ENCODE results near the gene LRRC75A.
"Not testable (repeated sequence)": the region's sequence is repeated elsewhere in the genome, so short reads cannot be mapped to it uniquely, and the experiment has no call there.

LRRC75A gene

GRCh38 chr17:16446338-16446983, 45.5 kb downstream of the LRRC75A start:
- peak; percentile 42 to 56 for DNase-seq (ENCODE audit: low spot score in 2 of 2)
- Histone ChIP-seq H3K4me3 (no peak overlapping the region), H3K36me3 (replicated peaks) (peaks cover 91% of the 10 kb centered on the region), H3K27me3 (ENCODE audit: low read depth) (no peaks in the 10 kb centered on the region), H3K9me3 (no peaks in the 10 kb centered on the region), H3K4me1 (peaks cover 14% of the 10 kb centered on the region)
- in situ Hi-C loops (cut with MboI; ENCODE audit: low sequenced_read_pairs), result no loop called here

- no peak overlapping the region for H3K4me3 ChIP-seq
- H3K27me3 ChIP-seq (ENCODE audit: low read depth), result no peaks in the 10 kb centered on the region
- peaks cover 20% of the 10 kb centered on the region for H3K4me1 ChIP-seq
- peaks cover 100% of the 10 kb centered on the region for H3K36me3 ChIP-seq (replicated peaks)
- no peaks in the 10 kb centered on the region for H3K9me3 ChIP-seq
- peak; percentile 40 to 62 for DNase-seq (ENCODE audit: low spot score in 2 of 2)
- in situ Hi-C loops (cut with MboI; ENCODE audit: low sequenced_read_pairs), result no loop called here
Measured at GRCh38 chr17:16444258-16444886, 47.6 kb downstream of the LRRC75A start.

- peaks cover 98% of the 10 kb centered on the region for H3K36me3 ChIP-seq (replicated peaks)
- H3K4me3 ChIP-seq, result no peak overlapping the region
Measured at GRCh38 chr17:16443511-16444257, 48.3 kb downstream of the LRRC75A start.

GRCh38 chr17:16442594-16443510, 49.1 kb downstream of the LRRC75A start:
- in situ Hi-C loops (cut with MboI; ENCODE audit: low sequenced_read_pairs), result no loop called here
- Histone ChIP-seq H3K36me3 (replicated peaks) (peaks cover 90% of the 10 kb centered on the region), H3K4me3 (peak overlapping the region; percentile 99; the same call in 1 of the 2 replicates), H3K4me1 (peaks cover 26% of the 10 kb centered on the region), H3K9me3 (no peaks in the 10 kb centered on the region), H3K27me3 (ENCODE audit: low read depth) (no peaks in the 10 kb centered on the region)
- peak in 1 of 2 experiments; percentile 47 for DNase-seq (ENCODE audit: low spot score in 2 of 2)

More at GRCh38 chr17:16443511-16444257, 48.3 kb downstream of the LRRC75A start:
- Histone ChIP-seq H3K9me3 (no peaks in the 10 kb centered on the region), H3K27me3 (ENCODE audit: low read depth) (no peaks in the 10 kb centered on the region), H3K4me1 (peaks cover 20% of the 10 kb centered on the region)
- in situ Hi-C loops (cut with MboI; ENCODE audit: low sequenced_read_pairs), result no loop called here
- peak; percentile 28 to 57 for DNase-seq (ENCODE audit: low spot score in 2 of 2)

- peaks cover 29% of the 10 kb centered on the region for H3K4me1 ChIP-seq
- H3K36me3 ChIP-seq (replicated peaks), result peaks cover 83% of the 10 kb centered on the region
- DNase-seq (ENCODE audit: low spot score in 2 of 2), result peak; percentile 17 to 36
- H3K9me3 ChIP-seq, result no peaks in the 10 kb centered on the region
- peak overlapping the region; percentile 99; the same call in 1 of the 2 replicates for H3K4me3 ChIP-seq
- in situ Hi-C loops (cut with MboI; ENCODE audit: low sequenced_read_pairs), result no loop called here
- H3K27me3 ChIP-seq (ENCODE audit: low read depth), result no peaks in the 10 kb centered on the region
Measured at GRCh38 chr17:16442141-16442540, 49.9 kb downstream of the LRRC75A start.

GRCh38 chr17:16440901-16441629, 50.9 kb downstream of the LRRC75A start:
- Histone ChIP-seq H3K4me1 (peaks cover 29% of the 10 kb centered on the region), H3K4me3 (peak overlapping the region; percentile 99), H3K9me3 (no peaks in the 10 kb centered on the region), H3K27me3 (ENCODE audit: low read depth) (no peaks in the 10 kb centered on the region), H3K36me3 (replicated peaks) (peaks cover 72% of the 10 kb centered on the region)
- DNase-seq (ENCODE audit: low spot score in 2 of 2), result no peak
- in situ Hi-C loops (cut with MboI; ENCODE audit: low sequenced_read_pairs), result no loop called here

GRCh38 chr17:16440354-16440753, 51.6 kb downstream of the LRRC75A start:
- H3K36me3 ChIP-seq (replicated peaks), result peaks cover 65% of the 10 kb centered on the region
- H3K4me3 ChIP-seq, result peak overlapping the region; percentile 99
- H3K9me3 ChIP-seq; in situ Hi-C loops (cut with MboI; ENCODE audit: low sequenced_read_pairs); H3K27me3 ChIP-seq (ENCODE audit: low read depth): not testable (repeated sequence)
- peak in 1 of 2 experiments; percentile 23 for DNase-seq (ENCODE audit: low spot score in 2 of 2)
- peaks cover 29% of the 10 kb centered on the region for H3K4me1 ChIP-seq

- Histone ChIP-seq H3K36me3 (replicated peaks) (peaks cover 60% of the 10 kb centered on the region), H3K9me3 (no peaks in the 10 kb centered on the region), H3K27me3 (ENCODE audit: low read depth) (no peaks in the 10 kb centered on the region), H3K4me1 (peaks cover 29% of the 10 kb centered on the region), H3K4me3 (peak overlapping the region; percentile 99)
- in situ Hi-C loops (cut with MboI; ENCODE audit: low sequenced_read_pairs), result no loop called here
- DNase-seq (ENCODE audit: low spot score in 2 of 2), result peak in 1 of 2 experiments; percentile 41
Measured at GRCh38 chr17:16439811-16440351, 52.1 kb downstream of the LRRC75A start.

GRCh38 chr17:16439303-16439791, 52.6 kb downstream of the LRRC75A start:
- no peak for DNase-seq (ENCODE audit: low spot score in 2 of 2)
- in situ Hi-C loops (cut with MboI; ENCODE audit: low sequenced_read_pairs), result no loop called here
- no peaks in the 10 kb centered on the region for H3K9me3 ChIP-seq
- H3K4me3 ChIP-seq, result peak overlapping the region; percentile 99
- H3K36me3 ChIP-seq (replicated peaks), result peaks cover 55% of the 10 kb centered on the region
- H3K27me3 ChIP-seq (ENCODE audit: low read depth), result no peaks in the 10 kb centered on the region
- H3K4me1 ChIP-seq, result peaks cover 29% of the 10 kb centered on the region

GRCh38 chr17:16438557-16439302, 53.3 kb downstream of the LRRC75A start:
- H3K4me3 ChIP-seq, result peak overlapping the region; percentile 99
- in situ Hi-C loops (cut with MboI; ENCODE audit: low sequenced_read_pairs), result no loop called here
- no peaks in the 10 kb centered on the region for H3K27me3 ChIP-seq (ENCODE audit: low read depth)
- H3K4me1 ChIP-seq, result peaks cover 29% of the 10 kb centered on the region
- peak; percentile 98 for DNase-seq (ENCODE audit: low spot score in 2 of 2)
- H3K36me3 ChIP-seq (replicated peaks), result peaks cover 49% of the 10 kb centered on the region
- no peaks in the 10 kb centered on the region for H3K9me3 ChIP-seq

GRCh38 chr17:16438173-16438556, 53.8 kb downstream of the LRRC75A start:
- H3K36me3 ChIP-seq (replicated peaks), result peaks cover 43% of the 10 kb centered on the region
- DNase-seq (ENCODE audit: low spot score in 2 of 2), result no peak
- H3K4me3 ChIP-seq, result peak overlapping the region; percentile 99
- peaks cover 29% of the 10 kb centered on the region for H3K4me1 ChIP-seq
- H3K27me3 ChIP-seq (ENCODE audit: low read depth), result no peaks in the 10 kb centered on the region
- in situ Hi-C loops (cut with MboI; ENCODE audit: low sequenced_read_pairs), result no loop called here
- H3K9me3 ChIP-seq, result no peaks in the 10 kb centered on the region

- H3K27me3 ChIP-seq (ENCODE audit: low read depth), result no peaks in the 10 kb centered on the region
- in situ Hi-C loops (cut with MboI; ENCODE audit: low sequenced_read_pairs), result no loop called here
Measured at GRCh38 chr17:16437083-16437482, 54.9 kb downstream of the LRRC75A start.

More at GRCh38 chr17:16437083-16437482, 54.9 kb downstream of the LRRC75A start:
- H3K4me1 ChIP-seq, result peaks cover 21% of the 10 kb centered on the region
- no peak overlapping the region for H3K4me3 ChIP-seq
- no peaks in the 10 kb centered on the region for H3K9me3 ChIP-seq
- no peak for DNase-seq (ENCODE audit: low spot score in 2 of 2)
- peaks cover 32% of the 10 kb centered on the region for H3K36me3 ChIP-seq (replicated peaks)
